ENCODE data around the gene HSD11B2.

HSD11B2 gene

DNA sequence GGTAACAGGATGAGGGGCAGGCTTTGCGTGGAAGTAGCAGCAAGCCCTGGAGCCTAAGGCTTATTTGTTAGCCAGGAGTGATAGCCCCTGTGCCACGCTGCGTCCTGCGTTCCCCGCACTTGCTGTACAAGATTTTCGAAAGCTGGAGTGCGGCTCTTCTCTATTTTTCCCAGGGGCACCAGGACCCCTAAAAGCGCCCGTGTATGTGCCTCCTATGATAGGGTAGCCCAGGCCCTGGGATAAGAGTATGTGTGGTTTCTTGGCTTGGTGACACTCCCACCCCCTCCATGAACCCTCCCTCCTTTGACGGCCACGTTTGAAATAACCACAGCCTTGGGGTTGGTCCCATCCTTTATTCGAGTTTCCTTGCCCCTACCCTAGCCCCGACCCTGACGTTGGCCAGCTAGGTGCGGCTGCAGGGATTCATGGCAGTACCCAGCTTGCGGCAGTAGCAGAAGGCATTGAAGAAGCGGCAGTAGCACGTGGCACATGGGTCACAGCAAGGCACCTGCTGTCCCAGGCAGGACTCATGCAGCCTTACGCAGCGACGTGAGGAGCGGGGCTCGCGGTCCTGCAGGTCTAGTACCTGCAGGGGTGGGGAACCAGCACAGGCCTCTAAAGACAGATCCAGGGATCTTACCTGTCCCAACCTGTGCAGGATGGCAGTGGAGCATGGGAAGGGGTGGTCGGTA, 51.5 kb downstream of the HSD11B2 start:
- no peak for TF ChIP-seq CTCF (IDR thresholded peaks at IDR 0.05; ENCODE audit: low read depth, low read length)
- H3K4me3 ChIP-seq (replicated peaks in 1 of 2; ENCODE audit: low read depth in 2 of 2, low read length in 2 of 2): peak overlapping the region in 1 of 2 donors; percentile 57
- no peak for DNase-seq (ENCODE audit: low read depth in 2 of 2)

DNA sequence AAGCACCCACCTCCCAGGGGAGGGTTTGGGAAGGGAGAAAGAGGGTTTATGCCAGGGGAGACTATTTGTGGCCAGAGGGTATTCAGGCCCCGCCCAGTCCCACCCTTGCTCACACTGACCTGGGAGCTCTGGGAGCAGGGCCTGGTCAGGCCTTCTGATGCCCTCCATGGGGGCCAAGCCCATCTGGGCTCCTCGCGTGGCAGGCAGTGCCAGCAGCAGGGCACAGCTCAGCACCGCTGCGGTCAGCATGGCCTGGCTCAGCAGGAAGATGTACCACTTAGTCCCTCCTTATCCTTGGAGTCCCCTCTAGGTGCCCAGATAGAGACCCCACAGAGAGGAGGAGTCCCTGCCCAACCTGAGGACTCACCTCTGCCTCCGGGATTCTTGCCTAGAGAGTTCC, 52.2 kb downstream of the HSD11B2 start, which contains the start of gene AGRP:
Gene AGRP (minus strand): TSS at position 398 of the 400 bp plus-strand sequence. CDS start 149 bp downstream, at position 249.
- no peak for TF ChIP-seq CTCF (IDR thresholded peaks at IDR 0.05; ENCODE audit: low read depth, low read length)
- no peak within 1 kb of the TSS for H3K4me3 ChIP-seq (replicated peaks in 1 of 2; ENCODE audit: low read depth in 2 of 2, low read length in 2 of 2)
- no peak for DNase-seq (ENCODE audit: low read depth in 2 of 2)

DNA sequence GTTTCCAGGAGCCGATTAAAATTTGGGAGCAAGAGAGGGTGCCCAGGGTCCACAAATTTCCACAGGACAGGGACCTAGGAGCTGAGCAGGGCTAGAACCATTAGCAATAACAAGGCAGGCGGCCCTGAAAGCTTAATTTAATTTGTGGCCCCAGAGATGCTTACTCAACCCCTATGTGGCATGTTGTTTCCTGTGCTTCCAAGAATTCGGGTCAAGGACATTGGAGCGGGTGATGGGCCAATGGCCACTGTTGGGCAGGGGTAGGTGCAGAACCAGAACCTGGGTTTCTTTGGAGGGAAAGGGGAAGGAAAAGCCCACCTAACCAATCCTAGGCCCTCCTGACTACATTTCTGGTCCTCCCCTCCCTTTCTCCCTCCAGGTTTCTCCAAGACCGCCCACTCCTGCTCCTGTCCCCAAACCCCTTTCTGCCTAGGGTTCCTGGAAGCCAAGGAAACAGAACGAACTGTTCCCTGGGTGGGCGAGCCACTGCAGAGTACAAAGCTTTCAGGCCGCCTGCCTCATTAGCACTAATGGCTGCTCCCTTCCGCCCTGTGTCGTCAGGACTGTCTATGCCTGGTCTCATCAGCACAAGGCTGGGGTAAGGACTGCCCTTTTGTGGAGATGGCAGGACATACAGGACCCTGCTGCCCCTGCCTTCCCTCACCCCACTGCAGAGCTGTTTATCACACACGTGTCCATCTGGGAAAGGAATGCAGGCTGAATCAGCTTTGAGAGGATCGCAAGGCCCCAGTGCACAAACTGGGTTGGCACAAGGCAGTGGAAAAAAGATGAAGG, 53.0 kb downstream of the HSD11B2 start:
- no peak overlapping the region for H3K4me3 ChIP-seq (replicated peaks in 1 of 2; ENCODE audit: low read depth in 2 of 2, low read length in 2 of 2)
- DNase-seq (ENCODE audit: low read depth in 2 of 2): no peak
- no peak for TF ChIP-seq CTCF (IDR thresholded peaks at IDR 0.05; ENCODE audit: low read depth, low read length)

DNA sequence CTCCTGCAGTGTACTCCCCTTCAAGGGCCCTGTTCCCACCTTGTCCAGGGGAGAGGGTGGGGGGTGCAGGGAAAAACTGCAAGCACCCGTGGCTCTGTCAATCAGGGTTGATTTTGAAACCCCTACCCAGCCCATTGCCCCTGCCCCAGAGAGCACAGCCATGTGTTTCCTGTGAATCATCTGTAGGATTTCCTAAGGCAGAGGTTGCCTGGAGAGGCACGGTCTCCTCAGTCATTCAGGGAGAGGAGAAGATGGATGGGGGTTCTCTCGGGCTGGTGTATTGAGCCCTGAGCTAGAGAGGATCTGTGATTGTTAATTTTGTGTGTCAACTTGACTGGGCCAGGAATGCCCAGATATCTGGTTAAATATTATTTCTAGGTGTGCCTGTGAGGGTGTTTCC, 55.9 kb downstream of the HSD11B2 start:
- DNase-seq (ENCODE audit: low read depth in 2 of 2): peak; percentile 24 to 35
- no peak for TF ChIP-seq CTCF (IDR thresholded peaks at IDR 0.05; ENCODE audit: low read depth, low read length)

More for the DNA sequence above, 55.9 kb downstream of the HSD11B2 start:
- no peak overlapping the region for H3K4me3 ChIP-seq (replicated peaks in 1 of 2; ENCODE audit: low read depth in 2 of 2, low read length in 2 of 2)

Measured in cardiac fibroblast (primary cell).